Mucosa of rectum (tissue), 2 donors: ENCODE measurements around the gene KLHL3.

Source experiments
- H3K27ac ChIP-seq, 2 donors: one replicate each; pipeline ENCODE4 v1.7.0; 2013; ENCODE audit warnings: inconsistent platforms in 2 of 2, low read depth in 2 of 2, low read length in 2 of 2
- H3K27me3 ChIP-seq, 2 donors: one replicate each; pipeline ENCODE4 v1.7.0; 2013; ENCODE audit warnings: low read length in 2 of 2; ENCODE audit not compliant: control insufficient read depth in 2 of 2, insufficient read depth in 2 of 2
- H3K36me3 ChIP-seq, 2 donors: one replicate each; pipeline ENCODE4 v1.7.0; 2013; ENCODE audit warnings: low read length in 2 of 2; ENCODE audit not compliant: control insufficient read depth in 2 of 2, insufficient read depth in 2 of 2
- H3K4me1 ChIP-seq, 2 donors: one replicate each; pipeline ENCODE4 v1.7.0; 2013; ENCODE audit warnings: low read length in 2 of 2, mild to moderate bottlenecking in 1 of 2; ENCODE audit not compliant: control insufficient read depth in 2 of 2, insufficient read depth in 2 of 2
- H3K4me3 ChIP-seq, 2 donors: one replicate each; pipeline ENCODE4 v1.7.0; 2013; ENCODE audit warnings: low read length in 2 of 2
- H3K9ac ChIP-seq, 2 donors: one replicate each; pipeline ENCODE4 v1.7.0; 2013; ENCODE audit warnings: low read length in 2 of 2, low read depth in 1 of 2, mild to moderate bottlenecking in 1 of 2
- H3K9me3 ChIP-seq, 2 donors: one replicate each; pipeline ENCODE4 v1.7.0; 2013; ENCODE audit warnings: low read length in 2 of 2; ENCODE audit not compliant: control insufficient read depth in 2 of 2
- donor health status: healthy.
- donor health status: Normal muscosa, but diverticular disease.

Gene KLHL3

DNA sequence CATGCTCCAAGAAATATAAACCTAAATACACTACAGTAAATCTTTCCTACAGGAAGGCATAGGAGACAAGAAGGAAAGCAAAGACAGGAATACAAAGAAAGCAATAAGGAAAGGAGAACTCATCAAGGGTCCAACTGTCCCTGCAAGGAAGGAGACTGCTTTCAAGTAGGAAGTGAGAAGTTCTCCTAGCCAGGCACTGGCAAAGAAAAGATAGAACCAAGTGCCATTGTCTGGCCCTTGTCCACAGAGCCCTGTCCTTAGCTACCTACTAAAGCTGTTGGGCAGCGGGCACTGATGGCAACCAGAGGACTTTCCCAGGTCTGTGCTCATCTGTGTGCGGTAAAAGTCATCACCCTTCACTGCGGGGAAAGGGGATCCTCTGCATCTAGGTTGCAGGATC, 108.2 kb downstream of the KLHL3 start:
- no peaks in the 10 kb centered on the region for H3K36me3 ChIP-seq
- H3K27me3 ChIP-seq, result no peaks in the 10 kb centered on the region
- H3K9me3 ChIP-seq, result no peaks in the 10 kb centered on the region
- no peak overlapping the region for H3K9ac ChIP-seq
- no peaks in the 10 kb centered on the region for H3K4me1 ChIP-seq
- no peak overlapping the region for H3K27ac ChIP-seq
- H3K4me3 ChIP-seq, result no peak overlapping the region

DNA sequence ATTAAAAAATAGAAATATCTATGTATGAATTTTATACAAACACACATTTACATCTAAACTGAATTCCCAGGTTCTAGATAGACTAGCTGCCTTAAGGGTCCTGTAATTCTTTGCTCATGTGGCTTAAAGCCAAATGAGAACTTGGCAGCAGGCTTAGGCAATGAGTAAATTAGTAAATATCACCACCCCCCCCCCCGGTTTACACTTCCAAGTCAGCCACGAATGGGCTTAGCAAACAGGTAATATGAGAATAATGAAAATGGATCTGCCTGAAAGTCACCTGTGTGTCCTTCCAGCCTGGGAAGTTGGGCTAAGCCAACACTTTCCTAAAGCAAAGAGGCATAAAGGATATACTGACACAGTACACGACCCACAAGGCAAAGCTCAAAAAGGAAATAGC, 108.6 kb downstream of the KLHL3 start:
- no peaks in the 10 kb centered on the region for H3K27me3 ChIP-seq
- no peaks in the 10 kb centered on the region for H3K9me3 ChIP-seq
- H3K4me1 ChIP-seq, result no peaks in the 10 kb centered on the region
- no peaks in the 10 kb centered on the region for H3K36me3 ChIP-seq
- no peak overlapping the region for H3K4me3 ChIP-seq
- no peak overlapping the region for H3K27ac ChIP-seq
- no peak overlapping the region for H3K9ac ChIP-seq

DNA sequence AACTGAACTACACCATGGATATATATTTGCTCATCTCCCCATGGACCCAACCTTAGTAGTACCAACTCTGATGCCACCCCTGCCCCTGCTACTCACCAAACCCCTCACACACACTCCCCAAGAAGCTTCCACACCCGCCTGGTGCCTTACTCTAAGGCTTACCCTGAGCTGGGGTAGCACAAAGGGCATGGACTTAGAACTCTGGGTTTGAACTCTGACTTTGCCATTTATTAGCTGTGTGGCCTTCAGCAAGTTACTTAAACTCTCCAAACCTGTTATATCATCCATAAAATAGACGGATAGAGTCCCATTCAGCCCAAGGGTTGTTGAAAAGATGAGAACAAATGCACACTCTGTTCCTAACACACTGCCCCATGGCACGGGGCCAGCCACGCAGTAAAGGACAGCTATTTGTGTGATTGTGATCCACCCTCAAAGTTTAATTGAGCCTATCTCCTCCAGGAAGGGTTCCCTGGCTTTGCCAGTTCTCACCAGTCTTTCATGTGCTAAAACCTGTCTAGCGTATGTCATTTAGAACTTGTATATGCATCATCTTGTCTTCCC, 111.0 kb downstream of the KLHL3 start:
- no peaks in the 10 kb centered on the region for H3K9me3 ChIP-seq
- H3K4me3 ChIP-seq, result no peak overlapping the region
- no peaks in the 10 kb centered on the region for H3K36me3 ChIP-seq
- no peak overlapping the region for H3K27ac ChIP-seq
- H3K27me3 ChIP-seq, result no peaks in the 10 kb centered on the region
- no peak overlapping the region for H3K9ac ChIP-seq
- H3K4me1 ChIP-seq, result no peaks in the 10 kb centered on the region

DNA sequence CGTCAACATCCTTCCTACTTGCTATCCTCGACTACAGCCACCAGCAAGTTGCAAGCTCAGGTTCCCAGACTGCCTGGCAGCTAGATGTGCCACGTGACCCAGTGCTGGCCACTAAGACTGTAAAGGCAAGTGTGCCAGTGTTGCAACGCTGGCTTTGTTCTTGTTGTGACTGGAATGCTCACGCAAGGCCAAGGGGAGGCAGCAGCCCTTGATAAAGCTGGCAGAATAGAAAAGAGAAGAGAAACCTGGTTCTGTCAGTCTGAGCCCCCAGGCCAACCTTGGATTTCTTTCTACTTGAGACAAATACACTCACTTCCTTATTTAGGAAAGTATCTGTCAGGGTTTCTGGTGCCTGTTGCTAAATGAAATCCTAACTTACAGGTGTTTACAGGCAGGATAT, 113.0 kb downstream of the KLHL3 start:
- Histone ChIP-seq H3K4me3 (no peak overlapping the region), H3K9me3 (no peaks in the 10 kb centered on the region), H3K27me3 (no peaks in the 10 kb centered on the region), H3K9ac (no peak overlapping the region), H3K27ac (no peak overlapping the region), H3K4me1 (no peaks in the 10 kb centered on the region), H3K36me3 (no peaks in the 10 kb centered on the region)

DNA sequence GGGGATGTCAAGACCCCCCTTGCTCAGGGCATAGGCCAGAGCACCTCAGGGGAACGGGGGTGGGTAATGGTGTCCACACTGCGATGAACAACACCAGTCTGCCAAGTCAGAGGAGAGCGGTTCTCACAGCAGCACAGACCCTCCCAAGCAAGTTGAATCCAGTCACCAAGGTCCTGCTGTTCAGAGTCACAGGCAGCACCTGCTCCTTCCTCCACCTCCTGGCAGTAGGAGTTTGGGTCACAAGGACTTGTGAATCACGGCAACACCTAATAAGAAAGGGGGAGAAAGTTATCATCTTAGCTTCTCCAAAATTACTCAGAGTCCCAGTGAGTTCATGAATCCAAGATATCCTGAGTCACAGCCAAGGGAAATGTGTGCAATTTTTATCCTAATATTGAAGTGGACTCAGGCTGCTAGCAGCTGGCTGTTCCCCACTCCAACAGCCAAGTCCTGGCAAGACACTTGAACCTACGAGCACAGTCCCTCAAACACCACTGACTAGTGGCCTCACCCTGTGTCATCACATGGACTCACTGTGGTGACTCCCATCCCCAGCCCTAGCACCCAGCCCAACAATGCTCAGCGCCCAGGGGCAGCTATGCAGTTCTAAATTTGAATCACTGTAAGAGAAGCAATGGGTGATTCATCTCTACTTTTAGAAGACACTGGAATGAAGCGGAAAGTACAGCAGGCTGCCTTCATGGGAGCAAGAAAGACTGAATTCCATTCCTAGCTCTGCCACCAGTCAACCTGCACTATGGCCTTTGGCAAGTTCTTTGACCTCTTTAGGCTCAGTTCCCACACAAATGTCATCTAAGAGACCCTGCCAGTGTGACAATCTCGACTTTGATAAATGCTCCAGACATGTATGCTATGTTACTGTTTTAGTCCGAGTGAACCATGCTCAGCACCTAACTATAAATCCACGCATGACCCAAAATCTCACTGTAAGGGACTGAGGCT, 113.7 kb downstream of the KLHL3 start:
- Histone ChIP-seq H3K9me3 (no peaks in the 10 kb centered on the region), H3K36me3 (no peaks in the 10 kb centered on the region), H3K27ac (no peak overlapping the region), H3K9ac (no peak overlapping the region), H3K27me3 (no peaks in the 10 kb centered on the region), H3K4me3 (no peak overlapping the region), H3K4me1 (no peaks in the 10 kb centered on the region)

DNA sequence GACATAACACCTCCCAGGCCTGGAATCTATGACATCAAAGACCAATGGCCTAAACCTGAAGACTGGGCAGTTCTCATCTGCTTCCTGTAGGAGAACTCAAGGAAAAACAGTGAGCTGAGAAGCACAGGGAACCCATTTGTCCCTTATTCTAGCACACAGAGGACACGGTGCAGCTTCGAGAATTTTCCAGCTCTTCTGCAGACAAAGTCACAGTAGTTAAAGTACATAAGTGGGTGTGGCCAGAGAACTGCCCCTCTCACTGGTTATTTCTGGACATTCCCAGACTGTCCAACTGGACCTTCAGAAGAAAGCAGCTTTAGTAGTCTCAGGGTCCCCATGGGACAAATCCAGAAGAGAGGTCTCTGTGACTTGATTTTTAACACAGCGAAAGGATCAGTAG, 114.6 kb downstream of the KLHL3 start:
- Histone ChIP-seq H3K36me3 (no peaks in the 10 kb centered on the region), H3K4me3 (no peak overlapping the region), H3K27ac (no peak overlapping the region), H3K9ac (no peak overlapping the region), H3K4me1 (no peaks in the 10 kb centered on the region), H3K9me3 (no peaks in the 10 kb centered on the region), H3K27me3 (no peaks in the 10 kb centered on the region)

DNA sequence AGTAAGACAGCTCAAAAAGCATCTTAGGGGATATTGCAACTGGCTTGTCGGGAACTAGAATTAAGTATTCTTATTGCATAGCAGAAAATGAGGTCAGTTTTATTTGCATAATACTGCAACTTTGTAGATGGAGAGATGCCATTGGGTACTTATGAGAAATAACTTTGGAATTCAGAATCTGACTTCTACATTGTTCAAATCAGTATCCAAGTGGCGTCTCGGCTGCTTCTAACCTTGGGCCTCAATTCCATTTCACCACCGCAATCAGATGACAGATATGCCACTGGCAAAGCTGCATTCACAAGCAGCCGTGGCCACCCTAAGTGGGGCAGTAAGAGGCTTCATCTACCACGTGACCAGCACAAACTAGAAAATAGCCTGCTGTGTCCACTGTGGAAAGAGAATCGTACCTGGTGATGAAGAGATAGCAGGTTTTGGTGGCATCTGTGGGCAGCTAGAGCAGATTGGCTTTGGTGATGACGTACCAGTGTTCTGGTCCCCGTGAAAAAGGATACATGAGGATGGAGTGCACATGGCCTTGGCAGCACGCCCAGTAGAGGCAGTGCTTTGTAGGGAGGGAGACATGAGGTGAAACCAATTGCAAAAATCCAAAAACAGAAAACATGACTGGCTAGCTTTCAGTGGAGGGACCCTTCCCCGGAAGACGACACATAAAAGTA, 116.6 kb downstream of the KLHL3 start:
- Histone ChIP-seq H3K9me3 (no peaks in the 10 kb centered on the region), H3K27me3 (no peaks in the 10 kb centered on the region), H3K9ac (no peak overlapping the region), H3K36me3 (no peaks in the 10 kb centered on the region), H3K4me1 (no peaks in the 10 kb centered on the region), H3K27ac (no peak overlapping the region), H3K4me3 (no peak overlapping the region)

DNA sequence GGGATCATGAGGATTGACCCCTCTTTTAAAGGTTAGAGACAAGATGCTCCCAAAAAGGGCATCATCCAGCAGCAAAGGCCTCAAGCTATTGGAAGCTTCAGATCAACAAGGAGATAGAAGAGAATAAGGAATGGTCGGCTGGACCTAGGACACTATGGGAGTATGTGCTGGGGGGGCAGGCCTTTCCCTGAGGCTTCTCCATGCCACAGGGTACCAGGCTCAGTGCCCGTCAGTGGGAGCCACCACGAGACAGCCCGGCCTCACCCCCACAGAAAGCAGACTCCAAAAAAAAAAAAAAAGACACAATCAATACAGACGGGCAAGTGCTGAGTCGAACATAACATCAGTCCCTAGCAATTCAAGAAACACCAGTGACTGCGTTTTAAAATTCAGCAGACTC, 117.4 kb downstream of the KLHL3 start:
- Histone ChIP-seq H3K4me3 (no peak overlapping the region), H3K36me3 (no peaks in the 10 kb centered on the region), H3K27me3 (no peaks in the 10 kb centered on the region), H3K27ac (no peak overlapping the region), H3K9ac (no peak overlapping the region), H3K9me3 (no peaks in the 10 kb centered on the region), H3K4me1 (no peaks in the 10 kb centered on the region)

DNA sequence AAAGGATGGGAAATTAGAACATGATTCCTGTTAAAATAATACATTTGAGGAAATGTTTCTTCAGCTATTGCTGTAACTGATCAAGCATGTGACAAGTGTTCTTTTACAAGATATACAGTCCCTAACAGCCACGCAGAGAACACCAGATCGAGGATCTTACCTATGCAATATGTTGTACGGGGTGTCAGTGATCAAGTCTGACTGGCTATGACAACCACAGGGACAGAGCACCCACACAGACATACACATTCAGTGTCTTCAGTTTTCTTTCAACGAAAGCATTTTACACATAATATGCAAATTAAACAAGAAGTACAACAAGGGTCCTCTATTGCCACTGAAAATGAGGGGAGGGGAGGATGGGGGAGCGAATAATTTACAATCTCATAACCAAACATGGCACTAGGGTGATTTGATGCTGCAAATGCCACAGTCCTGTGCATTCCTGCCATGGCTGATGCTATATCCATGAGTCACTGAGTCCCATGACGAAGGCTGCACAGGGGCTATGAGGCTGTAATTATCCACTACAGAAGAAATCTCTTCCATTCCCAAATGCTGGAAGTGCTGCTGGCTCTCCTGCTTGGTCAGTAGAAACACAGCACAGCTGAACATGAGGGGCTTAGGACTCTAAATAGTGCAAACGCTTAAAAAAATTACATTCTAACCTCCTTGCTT, 118.2 kb downstream of the KLHL3 start:
- Histone ChIP-seq H3K27ac (no peak overlapping the region), H3K36me3 (no peaks in the 10 kb centered on the region), H3K4me3 (no peak overlapping the region), H3K9ac (no peak overlapping the region), H3K4me1 (no peaks in the 10 kb centered on the region), H3K9me3 (no peaks in the 10 kb centered on the region), H3K27me3 (no peaks in the 10 kb centered on the region)

DNA sequence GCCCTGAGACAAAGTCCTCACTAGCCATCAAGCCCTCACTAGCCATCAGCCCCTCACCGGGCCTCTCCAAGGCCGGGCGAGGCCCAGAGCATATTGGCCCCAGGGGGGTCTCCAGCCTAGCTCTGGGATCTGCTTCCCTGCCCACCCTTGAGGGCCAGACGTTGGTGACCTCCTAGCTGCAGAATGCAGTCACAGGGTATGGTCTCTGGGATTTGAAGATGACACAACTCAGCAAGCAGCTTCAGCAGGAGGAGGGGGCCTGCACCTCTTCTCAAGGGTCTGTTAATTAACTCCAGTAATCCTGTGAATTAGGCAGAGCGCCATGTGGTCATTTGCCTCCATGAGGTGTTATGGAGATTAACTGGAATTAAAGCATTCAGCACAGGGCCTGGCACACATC, 119.8 kb downstream of the KLHL3 start:
- Histone ChIP-seq H3K27ac (no peak overlapping the region), H3K4me1 (no peaks in the 10 kb centered on the region), H3K4me3 (no peak overlapping the region)

More for the DNA sequence above, 119.8 kb downstream of the KLHL3 start:
- Histone ChIP-seq H3K27me3 (no peaks in the 10 kb centered on the region), H3K9ac (no peak overlapping the region), H3K36me3 (no peaks in the 10 kb centered on the region), H3K9me3 (no peaks in the 10 kb centered on the region)
